ENCODE measurements around the gene STRBP. TPM values are rescaled to one million over a fixed set of nuclear protein-coding genes. Genes with fewer than 3 reads are reported as not detected.
"Not testable (repeated sequence)": the region's sequence is repeated elsewhere in the genome, so short reads cannot be mapped to it uniquely, and the experiment has no call there.

STRBP gene
- total RNA-seq, 4 donors from 2014 or later = 20.8 to 49.9 (median 37.4) TPM

DNA sequence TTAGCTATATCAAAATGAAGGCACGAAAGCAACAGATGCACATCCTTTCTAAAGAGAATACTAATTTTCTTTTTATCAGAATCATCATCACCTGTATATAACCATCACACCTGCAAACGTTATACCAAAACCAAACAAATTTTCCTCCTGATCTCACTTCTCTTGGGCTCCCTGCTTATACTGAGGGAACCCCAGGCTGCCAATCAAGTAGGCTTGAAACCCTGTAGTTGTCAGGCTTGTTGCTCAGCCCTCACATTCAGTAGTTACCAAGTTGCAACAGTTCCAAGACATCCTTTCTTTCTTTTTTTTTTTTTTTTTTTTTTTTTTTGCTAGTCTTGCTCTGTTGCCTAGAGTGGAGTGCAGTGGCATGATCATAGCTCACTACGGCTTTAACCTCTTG lies 12.7 kb downstream of the STRBP start:
- no peaks in the 10 kb centered on the region for H3K27me3 ChIP-seq
- H3K9me3 ChIP-seq = no peaks in the 10 kb centered on the region
- H3K36me3 ChIP-seq = no peaks in the 10 kb centered on the region
- no peak overlapping the region for H3K27ac ChIP-seq
- no peak for DNase-seq
- H3K4me3 ChIP-seq = no peak overlapping the region
- no peak for TF ChIP-seq POLR2A (IDR thresholded peaks at IDR 0.05)
- TF ChIP-seq, protein P1, sequence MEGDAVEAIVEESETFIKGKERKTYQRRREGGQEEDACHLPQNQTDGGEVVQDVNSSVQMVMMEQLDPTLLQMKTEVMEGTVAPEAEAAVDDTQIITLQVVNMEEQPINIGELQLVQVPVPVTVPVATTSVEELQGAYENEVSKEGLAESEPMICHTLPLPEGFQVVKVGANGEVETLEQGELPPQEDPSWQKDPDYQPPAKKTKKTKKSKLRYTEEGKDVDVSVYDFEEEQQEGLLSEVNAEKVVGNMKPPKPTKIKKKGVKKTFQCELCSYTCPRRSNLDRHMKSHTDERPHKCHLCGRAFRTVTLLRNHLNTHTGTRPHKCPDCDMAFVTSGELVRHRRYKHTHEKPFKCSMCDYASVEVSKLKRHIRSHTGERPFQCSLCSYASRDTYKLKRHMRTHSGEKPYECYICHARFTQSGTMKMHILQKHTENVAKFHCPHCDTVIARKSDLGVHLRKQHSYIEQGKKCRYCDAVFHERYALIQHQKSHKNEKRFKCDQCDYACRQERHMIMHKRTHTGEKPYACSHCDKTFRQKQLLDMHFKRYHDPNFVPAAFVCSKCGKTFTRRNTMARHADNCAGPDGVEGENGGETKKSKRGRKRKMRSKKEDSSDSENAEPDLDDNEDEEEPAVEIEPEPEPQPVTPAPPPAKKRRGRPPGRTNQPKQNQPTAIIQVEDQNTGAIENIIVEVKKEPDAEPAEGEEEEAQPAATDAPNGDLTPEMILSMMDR (IDR thresholded peaks at IDR 0.05) = no peak
- peaks cover 0 to 19% (median 0%) of the 10 kb centered on the region in 4 donors for H3K4me1 ChIP-seq

GRCh38 chr9:123253204-123253603 lies 15.2 kb downstream of the STRBP start:
- Histone ChIP-seq H3K36me3 (no peaks in the 10 kb centered on the region), H3K9me3 (no peaks in the 10 kb centered on the region), H3K4me3 (no peak overlapping the region), H3K4me1 (peaks cover 0 to 10% (median 0%) of the 10 kb centered on the region in 4 donors), H3K27ac (no peak overlapping the region), H3K27me3 (no peaks in the 10 kb centered on the region)
- DNase-seq = no peak
- TF ChIP-seq, protein P1 (IDR thresholded peaks at IDR 0.05) = no peak
- no peak for TF ChIP-seq POLR2A (IDR thresholded peaks at IDR 0.05)

DNA sequence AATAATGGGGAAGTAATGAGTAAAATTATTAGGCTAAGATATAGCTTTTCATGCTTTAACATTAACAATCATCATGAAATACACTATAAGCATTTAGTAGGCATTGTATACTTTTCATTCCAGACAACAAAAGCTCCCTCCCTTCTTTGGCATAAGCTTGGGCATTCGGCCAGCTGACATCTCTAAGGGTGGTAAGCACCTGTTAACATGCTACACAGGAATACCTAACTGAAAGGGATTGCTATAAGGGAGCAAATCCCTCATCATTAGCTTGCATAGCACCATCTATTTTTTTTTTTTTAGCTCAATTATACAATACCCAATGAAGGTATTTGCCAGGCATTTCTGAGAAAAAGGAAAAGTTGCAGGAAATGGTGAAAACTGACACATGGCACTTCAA lies 16.6 kb downstream of the STRBP start:
- DNase-seq = no peak
- no peaks in the 10 kb centered on the region for H3K27me3 ChIP-seq
- H3K4me3 ChIP-seq = no peak overlapping the region
- H3K36me3 ChIP-seq = no peaks in the 10 kb centered on the region
- peak overlapping the region in 2 of 4 donors; percentile 27 to 56 for H3K27ac ChIP-seq
- peaks cover 0 to 10% (median 0%) of the 10 kb centered on the region in 4 donors for H3K4me1 ChIP-seq
- no peaks in the 10 kb centered on the region for H3K9me3 ChIP-seq
- TF ChIP-seq, protein P1 (IDR thresholded peaks at IDR 0.05) = no peak
- no peak for TF ChIP-seq POLR2A (IDR thresholded peaks at IDR 0.05)

GRCh38 chr9:123251324-123251723 lies 17.1 kb downstream of the STRBP start:
- H3K27me3 ChIP-seq = no peaks in the 10 kb centered on the region
- H3K4me1 ChIP-seq = peaks cover 0 to 10% (median 0%) of the 10 kb centered on the region in 4 donors
- peak in 1 of 3 donors; percentile 62 for DNase-seq
- no peak overlapping the region for H3K4me3 ChIP-seq
- no peaks in the 10 kb centered on the region for H3K9me3 ChIP-seq
- no peaks in the 10 kb centered on the region for H3K36me3 ChIP-seq
- peak overlapping the region in 3 of 4 donors; percentile 25 to 56 (median 32) for H3K27ac ChIP-seq
- TF ChIP-seq POLR2A (IDR thresholded peaks at IDR 0.05) = no peak
- TF ChIP-seq, protein P1 (IDR thresholded peaks at IDR 0.05) = no peak

DNA sequence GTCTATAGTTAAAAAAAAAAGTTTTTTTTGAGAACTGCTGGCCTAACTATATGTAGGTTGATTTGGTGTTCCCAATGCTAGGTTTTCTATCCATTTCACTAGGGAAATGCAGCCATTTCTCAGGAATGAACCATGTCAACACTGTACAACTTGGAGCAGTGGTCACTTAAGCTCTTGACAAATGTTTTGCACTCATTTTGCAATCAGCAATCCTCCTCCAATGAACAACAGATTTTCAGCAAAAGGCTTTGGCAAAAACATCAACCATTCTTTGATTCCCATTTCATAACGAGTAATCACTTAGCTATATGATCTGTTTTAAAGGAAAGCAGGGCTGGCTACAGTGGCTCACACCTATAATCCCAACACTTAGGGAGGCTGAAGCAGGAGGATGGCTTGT lies 17.9 kb downstream of the STRBP start:
- no peak for DNase-seq
- peaks cover 0 to 10% (median 0%) of the 10 kb centered on the region in 4 donors for H3K4me1 ChIP-seq
- no peak overlapping the region for H3K27ac ChIP-seq
- TF ChIP-seq, protein P1 (IDR thresholded peaks at IDR 0.05) = no peak
- TF ChIP-seq POLR2A (IDR thresholded peaks at IDR 0.05) = no peak
- no peaks in the 10 kb centered on the region for H3K36me3 ChIP-seq
- H3K27me3 ChIP-seq = no peaks in the 10 kb centered on the region
- H3K4me3 ChIP-seq = no peak overlapping the region
- H3K9me3 ChIP-seq = no peaks in the 10 kb centered on the region

DNA sequence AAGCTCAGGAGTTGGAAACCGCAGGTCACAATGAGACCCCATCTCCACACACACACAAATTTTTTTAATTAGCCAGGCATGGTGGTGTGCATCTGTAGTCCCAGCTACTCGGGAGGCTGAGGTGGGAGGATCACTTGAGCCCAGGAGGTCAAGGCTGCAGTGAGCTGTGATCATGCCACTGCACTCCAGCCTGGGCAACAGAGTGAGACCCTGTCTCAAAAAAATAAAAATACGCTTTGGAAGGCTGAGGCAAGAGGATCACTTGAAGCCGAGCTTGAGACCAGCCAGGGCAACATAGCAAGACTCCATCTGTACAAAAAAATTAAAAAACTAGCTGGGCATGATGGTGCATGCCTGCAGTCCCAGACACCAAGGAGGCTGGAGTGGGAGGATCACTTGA lies 19.2 kb downstream of the STRBP start:
- DNase-seq, H3K36me3 ChIP-seq, H3K4me3 ChIP-seq, H3K27me3 ChIP-seq, H3K4me1 ChIP-seq, H3K9me3 ChIP-seq: not testable (repeated sequence)
- H3K27ac ChIP-seq = peak overlapping the region in 2 of 4 donors; percentile 40 to 42
